ENCODE results near the gene SRF. TPM values are rescaled to one million over a fixed set of nuclear protein-coding genes. Genes with fewer than 3 reads are reported as not detected.
"Not testable (repeated sequence)": the region's sequence is repeated elsewhere in the genome, so short reads cannot be mapped to it uniquely, and the experiment has no call there.

SRF gene
- total RNA-seq, 3 donors from 2014 or later: 19.5 to 87.1 (median 26.3) TPM

GRCh38 chr6:43130429-43130828 is 40.6 kb upstream of the SRF start:
- Histone ChIP-seq H3K4me3 (no peak overlapping the region), H3K36me3 (ENCODE audit: low read depth) (no peaks in the 10 kb centered on the region), H3K4me1 (ENCODE audit: low read depth) (no peaks in the 10 kb centered on the region), H3K9me3 (no peaks in the 10 kb centered on the region)
- no peak for ATAC-seq
- TF ChIP-seq CTCF (IDR thresholded peaks at IDR 0.05): no peak
- DNase-seq: no peak
- intact Hi-C loops (cut with DNase I, micrococcal nuclease): no loop called here

GRCh38 chr6:43131379-43131778 is 39.7 kb upstream of the SRF start:
- DNase-seq; intact Hi-C loops (cut with DNase I, micrococcal nuclease); H3K4me1 ChIP-seq (ENCODE audit: low read depth); H3K9me3 ChIP-seq; ATAC-seq; H3K4me3 ChIP-seq; H3K36me3 ChIP-seq (ENCODE audit: low read depth): not testable (repeated sequence)

GRCh38 chr6:43138267-43138666 is 32.8 kb upstream of the SRF start:
- ATAC-seq (no peak), DNase-seq (no peak)
- Histone ChIP-seq H3K4me3 (no peak overlapping the region), H3K9me3 (no peaks in the 10 kb centered on the region), H3K4me1 (ENCODE audit: low read depth) (peaks cover 2% of the 10 kb centered on the region), H3K36me3 (ENCODE audit: low read depth) (no peaks in the 10 kb centered on the region)
- intact Hi-C loops (cut with DNase I, micrococcal nuclease): no loop called here
- no peak for TF ChIP-seq CTCF (IDR thresholded peaks at IDR 0.05)

GRCh38 chr6:43139973-43140372 is 31.1 kb upstream of the SRF start:
- H3K4me3 ChIP-seq; H3K36me3 ChIP-seq (ENCODE audit: low read depth); H3K9me3 ChIP-seq; ATAC-seq; DNase-seq; H3K4me1 ChIP-seq (ENCODE audit: low read depth): not testable (repeated sequence)
- intact Hi-C loops (cut with DNase I, micrococcal nuclease): loop anchor here in 1 of 2 donors (10.0 kb wide), 1 partner anchor 235 kb away; no protein-coding TSS in a partner anchor

GRCh38 chr6:43141644-43142043 is 29.4 kb upstream of the SRF start:
- Histone ChIP-seq H3K9me3 (no peaks in the 10 kb centered on the region), H3K4me1 (ENCODE audit: low read depth) (peaks cover 8% of the 10 kb centered on the region), H3K4me3 (no peak overlapping the region), H3K36me3 (ENCODE audit: low read depth) (no peaks in the 10 kb centered on the region)
- DNase-seq: no peak
- no peak for TF ChIP-seq CTCF (IDR thresholded peaks at IDR 0.05)
- intact Hi-C loops (cut with DNase I, micrococcal nuclease): loop anchor here in 1 of 2 donors (10.0 kb wide), 1 partner anchor 237 kb away; no protein-coding TSS in a partner anchor
- no peak for ATAC-seq

GRCh38 chr6:43142101-43142500 is 29.0 kb upstream of the SRF start:
- DNase-seq: no peak
- intact Hi-C loops (cut with DNase I, micrococcal nuclease): loop anchor here in 1 of 2 donors (10.0 kb wide), 1 partner anchor 237 kb away; no protein-coding TSS in a partner anchor
- Histone ChIP-seq H3K4me1 (ENCODE audit: low read depth) (peaks cover 8% of the 10 kb centered on the region), H3K36me3 (ENCODE audit: low read depth) (no peaks in the 10 kb centered on the region), H3K4me3 (no peak overlapping the region), H3K9me3 (no peaks in the 10 kb centered on the region)
- TF ChIP-seq CTCF (IDR thresholded peaks at IDR 0.05): no peak
- ATAC-seq: no peak

Measured in mucosa of descending colon (tissue), 3 donors.